ENCODE measurements around the gene MAML3.

Gene MAML3

DNA sequence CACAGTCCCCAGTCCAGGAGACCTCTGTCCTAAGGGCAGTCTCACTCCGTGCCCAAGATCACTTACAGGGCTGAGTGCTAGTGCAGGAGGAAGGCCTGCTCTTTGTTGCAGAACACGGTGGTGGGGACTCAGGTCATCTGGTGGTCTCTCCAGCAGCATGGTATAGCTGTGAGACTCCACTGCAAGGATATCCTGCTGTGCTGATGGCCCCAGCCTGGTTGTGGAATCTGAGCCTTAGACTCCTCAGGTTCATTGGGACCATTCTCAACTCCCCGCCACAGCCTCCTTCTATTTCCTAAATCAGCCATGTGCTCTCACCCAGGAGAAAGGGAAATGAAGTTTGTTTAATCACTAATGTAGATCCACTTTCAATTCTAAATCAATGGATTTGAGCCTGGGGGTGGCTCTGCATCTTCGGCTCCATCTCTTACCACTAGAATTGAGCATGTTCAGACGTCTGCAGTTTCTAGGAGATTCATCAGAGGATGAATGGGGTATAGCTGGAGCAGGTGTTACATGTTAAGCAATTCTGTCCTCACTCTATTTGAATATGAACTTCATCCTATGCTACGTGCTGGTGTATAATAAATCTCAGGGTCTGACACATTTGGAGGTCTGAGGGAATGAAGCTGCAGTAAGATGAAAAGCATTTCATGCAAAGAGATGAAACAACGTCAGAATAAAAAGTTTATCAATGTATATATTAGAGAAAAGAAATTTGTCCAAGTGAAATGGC lies 299.1 kb downstream of the MAML3 start:
- no peak for FAIRE-seq

DNA sequence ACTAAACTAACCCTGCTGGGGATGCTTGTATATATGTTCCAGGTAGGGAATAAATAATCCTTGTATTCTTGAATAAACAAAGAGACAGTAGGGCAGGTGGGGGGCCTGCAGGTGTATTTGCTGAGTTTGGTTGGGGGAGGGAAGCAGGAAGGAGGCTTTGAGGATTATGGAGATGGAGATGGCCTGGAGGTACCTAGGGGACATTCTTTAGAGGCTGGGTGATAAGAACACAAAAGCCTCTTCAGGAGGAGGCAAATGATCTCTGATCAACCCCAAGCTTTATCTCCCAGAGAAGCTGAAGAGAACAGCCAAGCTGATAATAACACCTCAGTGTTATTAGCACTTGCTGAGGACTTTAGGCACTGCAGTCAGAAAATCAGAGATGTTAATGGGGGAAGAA lies 300.7 kb downstream of the MAML3 start:
- FAIRE-seq: no peak

GRCh38 chr4:139852612-139853269 lies 301.2 kb downstream of the MAML3 start:
- no peak for FAIRE-seq

GRCh38 chr4:139851639-139852038 lies 302.3 kb downstream of the MAML3 start:
- FAIRE-seq: no peak

DNA sequence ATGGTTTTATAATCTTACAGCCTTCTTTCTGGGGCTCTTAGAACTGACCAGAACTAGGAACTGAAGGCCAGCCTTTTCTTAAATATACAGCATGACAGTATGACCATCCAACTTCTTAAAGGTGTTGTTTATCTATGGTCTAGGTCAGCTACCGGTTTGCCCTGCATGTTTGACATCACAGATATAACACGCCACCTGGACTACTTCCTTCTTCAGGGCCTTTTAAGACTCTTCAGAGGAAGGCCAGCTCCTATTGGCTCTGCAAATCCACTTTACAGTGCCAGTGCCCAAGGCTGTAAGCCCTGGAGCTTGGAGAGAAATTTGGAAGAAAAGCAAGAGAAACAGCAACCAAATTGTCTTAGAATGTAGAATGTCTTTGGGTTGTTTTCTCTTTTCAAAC lies 302.9 kb downstream of the MAML3 start:
- FAIRE-seq: no peak

DNA sequence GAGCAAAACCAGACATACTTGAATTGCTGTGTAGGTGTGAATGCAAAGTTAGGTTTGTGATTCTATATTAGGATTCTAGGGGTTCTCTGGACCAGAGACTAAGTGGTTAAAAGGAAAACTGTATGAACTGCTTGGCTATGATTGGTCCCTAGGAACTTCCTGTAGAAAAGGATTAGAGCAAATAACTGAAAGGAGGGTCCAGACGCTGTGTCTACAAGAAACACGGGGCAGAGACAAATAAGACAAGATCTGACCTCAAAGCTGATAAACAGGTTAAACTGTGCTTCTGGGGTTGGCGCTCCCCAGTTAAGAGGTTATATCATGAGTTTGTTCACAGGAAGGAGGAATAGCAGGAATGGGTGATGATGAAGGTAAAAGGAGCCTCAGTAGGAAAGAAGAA lies 304.8 kb downstream of the MAML3 start:
- no peak for FAIRE-seq

DNA sequence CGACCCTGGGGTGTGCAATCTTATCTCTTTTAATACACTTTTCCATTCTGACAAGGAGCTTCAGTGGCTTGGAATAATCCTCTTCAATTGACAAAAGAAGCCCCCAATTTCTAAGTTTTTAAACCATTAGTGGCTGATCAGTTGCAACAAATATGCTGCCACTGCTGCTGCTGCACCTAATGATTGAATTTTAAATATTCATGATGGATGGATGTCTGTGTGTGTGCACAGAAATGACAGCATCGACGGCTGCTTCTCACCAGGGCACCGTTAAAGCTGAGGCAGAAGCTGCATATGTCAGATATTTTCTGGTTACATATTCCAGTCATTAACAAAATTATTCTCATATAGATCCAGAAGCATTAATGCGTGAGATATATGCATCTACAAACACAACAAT lies 306.0 kb downstream of the MAML3 start:
- FAIRE-seq: no peak

DNA sequence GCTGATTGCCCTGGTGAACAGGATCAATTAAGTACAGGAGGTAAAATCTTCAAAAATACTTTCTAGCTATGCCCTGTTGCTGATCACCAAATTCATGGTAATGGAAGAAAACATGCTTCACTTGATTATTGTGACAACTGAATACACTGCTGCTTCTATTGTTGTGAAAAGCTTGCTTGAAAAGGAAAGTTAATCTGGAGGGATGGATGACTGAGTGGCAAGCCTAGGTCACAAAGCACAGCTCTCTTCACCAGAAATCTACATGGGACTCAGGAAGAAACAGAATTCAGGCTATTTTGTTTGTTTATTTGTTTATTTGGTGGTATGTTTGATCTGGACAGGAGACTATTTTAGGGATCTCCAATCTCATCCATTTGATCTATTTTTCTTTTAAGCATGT lies 306.4 kb downstream of the MAML3 start:
- no peak for FAIRE-seq

- FAIRE-seq: no peak
These were observed 307.2 kb downstream of the MAML3 start for GRCh38 chr4:139846766-139847165.

DNA sequence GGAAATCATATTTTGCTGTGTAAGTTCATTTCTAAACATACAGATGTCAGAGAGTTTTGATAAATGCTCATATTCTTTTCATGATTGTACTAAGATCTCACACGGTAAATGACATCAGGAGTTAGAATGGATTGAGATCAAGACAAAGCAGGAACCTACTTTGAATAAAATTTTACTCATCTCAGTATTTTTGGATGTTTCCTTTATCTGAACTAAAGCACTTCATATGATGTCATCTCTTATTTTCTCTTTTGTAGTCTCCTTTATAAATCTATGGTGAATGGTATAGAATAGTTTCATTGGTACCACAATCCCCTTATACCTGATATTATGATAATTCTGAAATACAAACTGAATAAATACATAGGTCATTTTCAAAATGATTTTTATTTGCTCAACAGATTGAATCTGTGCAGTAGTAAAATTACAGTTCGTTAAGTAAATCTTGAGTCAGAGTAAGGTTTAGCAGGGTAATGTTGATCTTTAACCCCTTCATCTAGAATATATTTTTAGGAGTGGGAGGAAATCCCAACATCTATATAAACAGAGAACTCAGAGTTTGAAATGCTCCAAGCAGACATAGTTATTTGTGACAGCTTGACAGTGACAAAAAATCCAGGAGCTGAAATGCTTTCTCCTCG lies 308.4 kb downstream of the MAML3 start:
- no peak for FAIRE-seq

DNA sequence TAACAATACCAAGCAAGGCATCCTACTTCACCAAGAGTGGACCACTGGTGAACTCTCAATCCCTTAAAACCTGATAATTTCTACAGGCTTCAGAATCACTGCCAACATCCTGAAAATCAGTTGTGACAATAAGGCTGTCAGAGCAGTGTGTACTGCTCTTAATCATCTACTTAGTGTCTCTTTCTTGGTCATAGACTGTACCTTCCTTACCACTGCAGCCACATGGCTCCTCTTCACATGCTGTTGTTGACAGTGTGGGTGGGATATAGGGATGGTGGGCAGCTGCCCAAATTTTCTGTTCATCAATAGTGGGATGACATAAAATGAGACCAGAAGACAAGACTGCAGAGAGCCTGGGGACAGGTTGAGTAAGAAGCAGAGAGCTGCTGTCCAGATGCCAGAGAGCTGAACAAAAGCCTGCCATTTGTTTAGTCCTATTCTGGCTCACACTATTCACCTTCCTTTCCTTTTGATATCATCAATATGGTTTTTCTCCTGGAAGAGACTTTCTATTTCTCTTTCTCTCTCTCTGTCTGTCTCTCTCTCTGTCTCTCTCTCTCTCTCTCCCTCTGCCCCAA lies 309.4 kb downstream of the MAML3 start:
- FAIRE-seq: no peak

- no peak for FAIRE-seq
These were observed 309.9 kb downstream of the MAML3 start for GRCh38 chr4:139844057-139844456.

DNA sequence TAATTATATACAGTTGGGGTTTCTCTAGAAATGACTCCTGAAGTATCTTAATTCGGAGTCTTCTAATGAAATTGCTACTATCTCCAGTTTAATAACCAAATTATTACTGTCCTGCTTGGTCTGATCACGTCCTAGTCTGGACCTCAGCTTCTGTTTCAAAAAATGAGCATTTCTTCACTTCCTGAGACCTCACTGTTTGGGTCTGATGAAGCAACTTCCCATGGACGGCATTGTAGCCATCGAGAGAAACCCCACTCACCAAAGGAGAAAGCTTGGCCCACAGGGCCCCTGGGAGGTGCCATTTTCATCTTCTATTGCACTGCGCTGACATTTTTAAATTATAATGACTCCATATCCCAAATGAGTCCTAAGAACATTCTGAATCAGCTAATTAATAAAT lies 310.3 kb downstream of the MAML3 start:
- no peak for FAIRE-seq

DNA sequence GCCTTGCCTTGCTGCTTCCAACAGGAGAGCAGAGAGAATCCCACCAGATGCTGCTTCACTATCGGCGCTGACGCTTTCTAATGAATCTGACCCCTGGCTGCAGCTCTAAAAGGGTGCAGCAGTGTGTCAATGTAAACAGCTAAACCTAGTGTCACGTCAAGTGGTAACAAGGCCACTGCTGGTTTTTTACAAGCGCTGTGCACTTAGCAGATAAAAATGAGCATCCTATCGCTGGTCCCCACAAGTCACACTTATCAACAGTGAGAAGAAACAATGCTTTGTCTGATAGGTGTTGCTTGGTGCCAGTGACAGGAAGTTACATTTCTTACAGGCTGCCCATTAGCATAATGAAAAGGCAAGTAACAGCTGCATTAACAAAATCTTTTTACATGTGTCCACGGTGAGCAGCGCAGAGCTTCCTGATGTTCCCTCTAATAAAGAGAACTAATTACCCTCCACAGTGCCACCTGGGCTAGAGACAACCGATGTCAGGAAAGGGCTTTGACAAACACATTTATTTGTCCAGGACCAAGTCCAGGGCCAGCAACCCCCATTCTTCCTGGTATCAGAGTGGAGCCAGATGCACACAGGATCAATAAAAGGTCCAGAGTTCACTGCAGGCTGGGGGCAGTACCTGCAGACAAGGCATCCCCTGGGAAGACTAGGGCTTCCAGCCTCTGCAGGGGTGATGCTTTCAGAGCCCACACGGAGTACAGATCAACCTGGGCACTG lies 312.4 kb downstream of the MAML3 start:
- FAIRE-seq: no peak

GRCh38 chr4:139840773-139841172 lies 313.2 kb downstream of the MAML3 start:
- FAIRE-seq: no peak

DNA sequence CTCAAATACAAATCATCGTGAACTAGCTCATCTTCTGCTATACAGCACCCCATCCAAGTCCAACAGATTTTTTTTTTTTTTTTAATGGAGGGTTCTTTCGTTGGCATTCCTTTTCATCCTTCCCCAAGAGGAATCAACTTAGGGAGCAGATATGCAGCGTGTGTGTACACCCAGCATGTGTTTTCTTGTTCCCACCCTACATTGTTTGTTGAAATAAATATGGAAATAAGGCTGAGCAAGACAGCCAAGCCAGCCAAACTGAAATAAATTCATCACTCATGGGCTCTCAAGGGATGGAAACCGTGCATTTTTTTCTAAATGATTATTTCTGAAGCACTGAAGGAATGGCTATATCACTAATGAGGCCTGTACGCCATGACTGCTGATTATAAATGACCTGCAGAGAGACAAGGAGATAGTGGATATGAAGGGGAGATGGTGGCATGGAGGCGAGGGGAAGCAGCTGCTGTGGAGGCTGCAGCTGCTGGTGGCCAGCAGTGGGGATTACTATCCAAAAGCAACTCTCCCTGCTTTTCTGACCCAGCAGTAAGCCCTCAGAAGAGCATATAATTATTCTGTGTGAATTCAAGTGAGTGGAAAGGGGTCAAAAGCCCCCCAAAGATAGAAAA lies 314.5 kb downstream of the MAML3 start:
- no peak for FAIRE-seq

GRCh38 chr4:139838811-139839210 lies 315.2 kb downstream of the MAML3 start:
- no peak for FAIRE-seq

DNA sequence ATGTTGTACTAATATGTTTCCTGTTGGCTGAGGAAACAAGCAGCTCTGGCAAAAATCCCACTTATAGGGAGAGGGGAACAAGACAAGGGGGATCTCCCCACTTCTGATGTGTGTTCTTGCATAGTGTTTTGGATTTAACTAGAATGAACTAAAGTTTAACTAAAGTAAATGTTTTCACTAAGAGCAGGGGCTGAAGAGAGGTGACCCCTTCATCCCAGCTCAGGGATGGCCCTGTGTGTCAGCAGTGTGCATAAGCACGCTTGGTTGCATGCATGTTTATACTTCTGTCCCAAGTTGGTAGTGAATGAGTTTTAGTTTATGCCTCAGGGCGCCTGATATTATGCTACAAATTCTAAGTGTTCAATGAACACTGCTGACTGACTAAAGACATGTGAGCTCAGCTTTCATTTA lies 319.0 kb downstream of the MAML3 start:
- no peak for FAIRE-seq

- no peak for FAIRE-seq
These were observed 319.7 kb downstream of the MAML3 start for GRCh38 chr4:139834226-139834662.

DNA sequence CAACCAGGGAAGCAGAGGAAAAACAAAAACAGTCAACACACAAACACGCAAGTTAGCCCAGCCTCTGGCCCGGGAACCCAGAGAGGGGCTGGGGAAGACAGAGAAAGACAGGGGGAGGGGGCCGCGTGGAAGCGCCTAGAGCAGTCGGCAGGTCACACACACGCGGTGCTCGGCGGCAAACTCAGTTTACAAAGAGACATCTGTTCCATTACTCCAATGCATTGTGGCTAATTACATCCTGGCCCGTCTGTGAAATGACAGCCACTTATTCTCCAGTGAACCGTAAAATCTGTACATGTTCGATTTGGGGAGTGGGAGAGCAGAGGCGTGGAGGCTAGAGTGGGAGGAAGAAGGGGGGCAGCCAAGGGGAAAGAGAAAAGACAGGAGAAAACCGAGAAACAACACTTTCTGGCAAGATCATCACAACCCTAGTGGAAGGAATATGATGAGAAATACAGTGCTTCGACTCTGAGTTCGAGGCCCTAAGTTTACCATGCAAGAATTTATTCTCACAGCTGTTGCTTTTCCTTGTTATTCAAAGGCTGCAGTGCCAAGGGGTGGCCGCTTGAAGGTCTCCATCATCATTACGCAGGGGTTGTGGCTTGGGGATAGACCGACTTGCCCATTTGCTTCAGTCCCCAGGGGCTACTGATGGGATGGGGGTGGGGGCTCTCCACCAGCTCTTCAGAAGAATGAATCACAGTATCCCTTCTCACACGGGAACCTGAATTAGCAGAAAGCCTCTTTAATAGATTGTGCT lies 320.7 kb downstream of the MAML3 start:
- no peak for FAIRE-seq

- no peak for FAIRE-seq
These were observed 324.9 kb downstream of the MAML3 start for GRCh38 chr4:139828966-139829664.
